Keratinocyte (primary cell): Measurements from ENCODE around the gene KRCC1. TPM values are rescaled to one million over a fixed set of nuclear protein-coding genes. Genes with fewer than 3 reads are reported as not detected.
"Not testable (repeated sequence)": the region's sequence is repeated elsewhere in the genome, so short reads cannot be mapped to it uniquely, and the experiment has no call there.

Experiments
- DNase-seq: peaks from one replicate; pipeline ENCODE4 v3.0.0-alpha.2; 2011; ENCODE audit warnings: low read depth, missing footprints, low spot score
- FAIRE-seq: peaks from 2 replicates; lab custom pipeline; 2011; peaks lifted over from hg19 to GRCh38; lab: Jason Lieb, UNC
- H2AFZ ChIP-seq: 2 replicates; pipeline ENCODE4 v1.6.0; 2012; ENCODE audit warnings: low read length, control low read depth, inconsistent platforms; ENCODE audit not compliant: control insufficient read depth
- H3K27ac ChIP-seq: 2 replicates; pipeline ENCODE4 v1.5.1; 2011; ENCODE audit warnings: low read length; ENCODE audit not compliant: control insufficient read depth, insufficient read depth
- H3K27me3 ChIP-seq: 3 replicates; pipeline ENCODE4 v1.6.0; 2011; ENCODE audit warnings: low read length; ENCODE audit not compliant: control insufficient read depth, insufficient read depth; ENCODE audit errors: extremely low read depth
- H3K36me3 ChIP-seq, 2 experiments: 2 replicates in 1 of 2; 3 replicates in 1 of 2; pipeline ENCODE4 v1.5.1; 2011; ENCODE audit warnings: low read length in 2 of 2, mild to moderate bottlenecking in 1 of 2; ENCODE audit not compliant: control insufficient read depth in 2 of 2, insufficient read depth in 2 of 2; ENCODE audit errors: extremely low read depth in 1 of 2
- H3K4me1 ChIP-seq: 3 replicates; pipeline ENCODE4 v1.5.1; 2011; ENCODE audit warnings: low read length; ENCODE audit not compliant: control insufficient read depth, insufficient read depth; ENCODE audit errors: extremely low read depth
- H3K4me2 ChIP-seq: 3 replicates; pipeline ENCODE4 v1.6.0; 2011; ENCODE audit warnings: low read depth, low read length; ENCODE audit not compliant: control insufficient read depth, insufficient read depth; ENCODE audit errors: extremely low read depth
- H3K4me3 ChIP-seq, 3 experiments: fragments of 200-600 bp in 1 of 3; sonication (generic) in 1 of 3; 2 replicates in 2 of 3; 3 replicates in 1 of 3; pipeline ENCODE4 v1.5.1; 2011 to 2016; ENCODE audit warnings: low read length in 3 of 3, mild to moderate bottlenecking in 3 of 3, control low read depth in 2 of 3, inconsistent platforms in 1 of 3, low read depth in 1 of 3, mixed read lengths in 1 of 3, mixed run types in 1 of 3, moderate library complexity in 1 of 3; ENCODE audit not compliant: control insufficient read depth in 2 of 3, insufficient read depth in 2 of 3; ENCODE audit errors: extremely low read depth in 1 of 3
- H3K79me2 ChIP-seq: 2 replicates; pipeline ENCODE4 v1.6.0; 2012; ENCODE audit warnings: low read length; ENCODE audit not compliant: control insufficient read depth, insufficient read depth
- H3K9ac ChIP-seq: 3 replicates; pipeline ENCODE4 v1.6.0; 2011; ENCODE audit warnings: low read length; ENCODE audit not compliant: control insufficient read depth, insufficient read depth; ENCODE audit errors: extremely low read depth
- H3K9me1 ChIP-seq: 3 replicates; pipeline ENCODE4 v1.6.0; 2011; ENCODE audit warnings: low read length; ENCODE audit not compliant: control insufficient read depth, insufficient read depth; ENCODE audit errors: extremely low read depth
- H3K9me3 ChIP-seq: 2 replicates; pipeline ENCODE4 v1.5.1; 2012; ENCODE audit warnings: low read depth, low read length; ENCODE audit not compliant: control insufficient read depth
- H4K20me1 ChIP-seq: 3 replicates; pipeline ENCODE4 v1.6.0; 2011; ENCODE audit warnings: low read length; ENCODE audit not compliant: control insufficient read depth, insufficient read depth; ENCODE audit errors: extremely low read depth
- EZH2 ChIP-seq: IDR thresholded peaks from one replicate; pipeline ENCODE4 v1.6.1; 2012; ENCODE audit warnings: inconsistent platforms, mild to moderate bottlenecking, low read length, moderate library complexity
- dilution Hi-C: fragments of 300-500 bp; cut with MboI; formaldehyde crosslinking; loops from one replicate; pipeline ENCODE4 v1.7.0; 2020; ENCODE audit warnings: low sequenced_read_pairs; ENCODE audit not compliant: extremely low pct_ligation_motif_present
- polyA plus RNA-seq, 5 experiments: library from polyadenylated mRNA; depleted of rRNA in 3 of 5; stranded (reverse) in 3 of 5; stranded (forward) in 1 of 5; unstranded in 1 of 5; fragments of >200 nt; gene quantifications; 1 replicate in 1 of 5; 2 replicates in 3 of 5; 3 replicates in 1 of 5; pipeline versions ENCODE4 v1.2.1 to v1.2.3, GENCODE V29; 2011 to 2012; ENCODE audit warnings: missing spikeins in 2 of 5, low read depth in 1 of 5, low replicate concordance in 1 of 5
- TF ChIP-seq, protein P1 (sequence below), 3 experiments: IDR thresholded peaks in 1 of 3; conservative IDR thresholded peaks in 1 of 3; optimal IDR thresholded peaks in 1 of 3; 2 replicates in 2 of 3; 3 replicates in 1 of 3; pipeline versions ENCODE3 to v1.5.1; 2011; ENCODE audit warnings: low read length in 3 of 3, mild to moderate bottlenecking in 3 of 3, moderate library complexity in 2 of 3, control low read depth in 1 of 3, inconsistent platforms in 1 of 3; ENCODE audit not compliant: insufficient read depth in 2 of 3; ENCODE audit errors: extremely low read depth in 1 of 3

KRCC1 gene
- polyA plus RNA-seq, 1 donor (not counting 4 experiments of a cell fraction or from before 2014, with no cell fraction given), result 21.1 TPM

DNA sequence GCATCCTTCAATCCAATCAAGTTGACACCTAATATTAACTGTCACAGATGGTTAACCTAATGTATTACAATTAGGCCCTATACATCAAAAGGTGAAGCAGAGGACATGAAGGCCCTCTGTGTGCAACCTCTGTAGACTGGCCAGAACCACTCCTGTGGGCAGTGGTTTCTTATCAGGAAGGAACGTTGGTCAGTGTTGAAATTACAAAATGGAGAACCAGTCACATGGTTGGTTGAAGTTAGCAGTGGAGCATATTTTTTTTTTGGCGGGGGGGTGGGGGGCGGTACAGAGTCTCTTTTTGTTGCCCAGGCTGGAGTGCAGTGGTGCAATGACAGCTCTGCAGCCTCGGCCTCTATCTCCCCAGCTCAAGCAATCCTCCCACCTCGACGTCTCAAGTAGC, 59.0 kb downstream of the KRCC1 start:
- no peak overlapping the region for H2AFZ ChIP-seq
- no peak overlapping the region for H3K9ac ChIP-seq
- DNase-seq (no peak), FAIRE-seq (no peak)
- no peaks in the 10 kb centered on the region for H3K4me1 ChIP-seq
- no peak overlapping the region for H3K4me3 ChIP-seq
- no peaks in the 10 kb centered on the region for H3K36me3 ChIP-seq
- TF ChIP-seq EZH2, result no peak
- TF ChIP-seq, protein P1, sequence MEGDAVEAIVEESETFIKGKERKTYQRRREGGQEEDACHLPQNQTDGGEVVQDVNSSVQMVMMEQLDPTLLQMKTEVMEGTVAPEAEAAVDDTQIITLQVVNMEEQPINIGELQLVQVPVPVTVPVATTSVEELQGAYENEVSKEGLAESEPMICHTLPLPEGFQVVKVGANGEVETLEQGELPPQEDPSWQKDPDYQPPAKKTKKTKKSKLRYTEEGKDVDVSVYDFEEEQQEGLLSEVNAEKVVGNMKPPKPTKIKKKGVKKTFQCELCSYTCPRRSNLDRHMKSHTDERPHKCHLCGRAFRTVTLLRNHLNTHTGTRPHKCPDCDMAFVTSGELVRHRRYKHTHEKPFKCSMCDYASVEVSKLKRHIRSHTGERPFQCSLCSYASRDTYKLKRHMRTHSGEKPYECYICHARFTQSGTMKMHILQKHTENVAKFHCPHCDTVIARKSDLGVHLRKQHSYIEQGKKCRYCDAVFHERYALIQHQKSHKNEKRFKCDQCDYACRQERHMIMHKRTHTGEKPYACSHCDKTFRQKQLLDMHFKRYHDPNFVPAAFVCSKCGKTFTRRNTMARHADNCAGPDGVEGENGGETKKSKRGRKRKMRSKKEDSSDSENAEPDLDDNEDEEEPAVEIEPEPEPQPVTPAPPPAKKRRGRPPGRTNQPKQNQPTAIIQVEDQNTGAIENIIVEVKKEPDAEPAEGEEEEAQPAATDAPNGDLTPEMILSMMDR (optimal IDR thresholded peaks at IDR 0.05 in 1 of 3, IDR thresholded peaks at IDR 0.05 in 1 of 3, conservative IDR thresholded peaks at IDR 0.05 in 1 of 3; ENCODE audit: extremely low read depth in 1 of 3, insufficient read depth in 2 of 3, low read length in 3 of 3), result no peak
- H3K9me1 ChIP-seq, result no peaks in the 10 kb centered on the region
- no peaks in the 10 kb centered on the region for H3K27me3 ChIP-seq
- no peaks in the 10 kb centered on the region for H4K20me1 ChIP-seq
- no peak overlapping the region for H3K27ac ChIP-seq
- dilution Hi-C loops, result no loop called here
- H3K4me2 ChIP-seq, result no peak overlapping the region
- H3K79me2 ChIP-seq, result no peaks in the 10 kb centered on the region
- H3K9me3 ChIP-seq, result no peaks in the 10 kb centered on the region

DNA sequence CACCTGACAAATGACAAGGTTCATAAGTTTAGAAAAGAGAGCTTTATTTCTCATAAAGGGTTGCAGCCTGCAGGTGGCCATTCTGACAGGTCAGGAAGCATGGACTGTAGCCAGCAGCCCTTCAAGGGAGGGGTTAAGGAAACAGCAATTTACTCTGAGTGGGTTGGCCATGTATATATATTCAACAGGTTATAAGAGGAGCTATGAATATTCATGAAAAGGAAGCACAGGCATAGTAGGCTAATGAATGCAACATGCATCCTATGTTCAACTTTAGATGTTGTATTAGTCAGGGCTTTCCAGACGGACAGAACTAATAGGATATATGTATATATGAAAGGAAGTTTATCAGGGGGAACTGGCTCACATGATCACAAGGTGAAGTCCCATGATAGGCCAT, 59.8 kb downstream of the KRCC1 start:
- H3K4me1 ChIP-seq, result no peaks in the 10 kb centered on the region
- no peaks in the 10 kb centered on the region for H3K9me1 ChIP-seq
- DNase-seq, result no peak
- no peak overlapping the region for H3K4me2 ChIP-seq
- no peaks in the 10 kb centered on the region for H3K36me3 ChIP-seq
- H3K79me2 ChIP-seq, result no peaks in the 10 kb centered on the region
- no peak overlapping the region for H3K27ac ChIP-seq
- no peaks in the 10 kb centered on the region for H3K27me3 ChIP-seq
- no peaks in the 10 kb centered on the region for H3K9me3 ChIP-seq
- no peak overlapping the region for H3K9ac ChIP-seq
- H2AFZ ChIP-seq, result no peak overlapping the region
- no peaks in the 10 kb centered on the region for H4K20me1 ChIP-seq
- TF ChIP-seq EZH2, result no peak
- TF ChIP-seq, protein P1 (optimal IDR thresholded peaks at IDR 0.05 in 1 of 3, IDR thresholded peaks at IDR 0.05 in 1 of 3, conservative IDR thresholded peaks at IDR 0.05 in 1 of 3; ENCODE audit: extremely low read depth in 1 of 3, insufficient read depth in 2 of 3, low read length in 3 of 3), result no peak
- no peak for FAIRE-seq
- no peak overlapping the region for H3K4me3 ChIP-seq
- dilution Hi-C loops, result no loop called here

DNA sequence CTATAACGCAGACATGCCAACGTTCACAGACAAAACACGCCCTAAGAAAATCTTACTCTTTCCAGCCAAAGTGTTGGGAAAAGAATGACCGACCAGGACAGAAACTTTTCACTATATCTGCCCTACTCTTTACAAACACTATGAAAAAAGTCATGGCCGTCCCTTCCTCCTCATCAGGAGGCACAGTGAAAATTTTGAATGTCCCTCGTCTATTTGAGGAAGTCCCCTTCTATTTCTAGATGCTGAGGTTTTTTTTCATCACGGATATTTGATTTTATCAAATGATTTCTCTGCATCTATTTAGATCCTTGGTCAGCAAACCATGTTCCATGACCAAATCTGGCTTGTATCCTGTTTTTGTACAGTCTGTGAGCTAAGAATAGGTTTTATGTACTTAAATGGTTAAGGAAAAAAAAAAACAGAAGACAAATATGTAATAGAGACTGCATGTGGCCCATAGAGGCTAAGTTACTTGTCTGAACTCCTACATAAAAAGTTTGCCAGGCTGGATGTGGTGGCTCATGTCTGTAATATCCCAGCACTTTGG, 61.2 kb downstream of the KRCC1 start:
- H3K27me3 ChIP-seq, dilution Hi-C loops, H3K9me3 ChIP-seq, H3K36me3 ChIP-seq, H3K9ac ChIP-seq, H3K4me3 ChIP-seq, H3K27ac ChIP-seq, H3K4me2 ChIP-seq, DNase-seq, H3K79me2 ChIP-seq, H4K20me1 ChIP-seq, FAIRE-seq, H3K9me1 ChIP-seq, H3K4me1 ChIP-seq, H2AFZ ChIP-seq: not testable (repeated sequence)

DNA sequence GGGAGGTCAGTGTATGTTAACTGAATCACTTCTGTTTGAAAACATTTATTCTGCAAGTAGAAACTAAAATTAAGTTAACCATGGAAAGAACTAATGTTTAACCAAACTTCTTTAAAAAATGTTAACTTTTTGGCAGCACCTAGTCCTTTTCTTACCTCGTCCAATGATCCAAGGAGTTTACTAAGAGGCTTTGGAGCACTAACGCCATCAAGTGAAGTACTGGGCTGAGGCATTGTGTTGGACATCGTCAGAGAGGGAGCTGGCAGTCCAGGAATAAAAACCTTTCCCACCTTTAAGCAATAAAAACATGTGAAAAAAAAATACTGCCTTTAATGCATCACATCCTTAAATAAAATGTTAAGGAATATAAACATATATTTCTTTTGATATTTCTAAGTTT, 63.0 kb downstream of the KRCC1 start:
- DNase-seq, FAIRE-seq, dilution Hi-C loops: not testable (repeated sequence)

More for the DNA sequence above, 63.0 kb downstream of the KRCC1 start:
- H3K9me1 ChIP-seq, H3K4me3 ChIP-seq, H2AFZ ChIP-seq, H3K4me2 ChIP-seq, H3K9me3 ChIP-seq, H3K27me3 ChIP-seq, H4K20me1 ChIP-seq, H3K36me3 ChIP-seq, H3K4me1 ChIP-seq, H3K27ac ChIP-seq, H3K79me2 ChIP-seq, H3K9ac ChIP-seq: not testable (repeated sequence)
